AG09319 (cell line): ENCODE results near the gene SND1.

Source experiments
- DNase-seq: peaks from one replicate; pipeline ENCODE4 v3.0.0-alpha.2; 2010; ENCODE audit warnings: low read depth; ENCODE audit errors: extremely low read depth
- CTCF ChIP-seq: IDR thresholded peaks from 2 replicates; pipeline ENCODE4 v1.5.1; 2011; ENCODE audit warnings: low read depth, mild to moderate bottlenecking, inconsistent platforms, low read length, moderate library complexity

Gene SND1

GRCh38 chr7:127912901-127913300 is 260.9 kb downstream of the SND1 start:
- DNase-seq, result no peak
- no peak for TF ChIP-seq CTCF

DNA sequence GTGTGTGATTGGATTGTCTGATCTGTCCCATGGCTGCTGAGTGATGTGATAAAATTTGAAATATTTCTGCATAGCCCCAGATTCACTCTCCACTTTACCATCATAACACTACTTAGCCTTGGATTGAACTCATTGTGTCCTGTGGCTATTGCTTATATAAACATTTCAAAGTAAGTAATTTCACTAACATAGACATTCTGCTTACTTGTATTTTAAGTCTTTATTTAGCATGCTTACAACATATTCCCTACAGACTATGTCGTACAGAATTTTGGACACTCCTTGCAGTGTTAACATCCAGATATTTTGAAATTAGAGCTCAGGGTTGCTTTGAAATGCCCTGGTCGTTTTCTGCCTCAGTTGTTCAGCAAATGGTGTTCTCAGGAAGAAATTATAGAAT is 261.7 kb downstream of the SND1 start:
- no peak for DNase-seq
- TF ChIP-seq CTCF, result no peak

GRCh38 chr7:127914693-127915092 is 262.7 kb downstream of the SND1 start:
- TF ChIP-seq CTCF, result no peak
- DNase-seq, result no peak

- no peak for DNase-seq
- TF ChIP-seq CTCF, result no peak
Observed at GRCh38 chr7:127916735-127917134, 264.7 kb downstream of the SND1 start.

- DNase-seq, result no peak
- no peak for TF ChIP-seq CTCF
Observed at GRCh38 chr7:127918130-127918529, 266.1 kb downstream of the SND1 start.

GRCh38 chr7:127920787-127921438 is 268.9 kb downstream of the SND1 start:
- no peak for TF ChIP-seq CTCF
- no peak for DNase-seq

DNA sequence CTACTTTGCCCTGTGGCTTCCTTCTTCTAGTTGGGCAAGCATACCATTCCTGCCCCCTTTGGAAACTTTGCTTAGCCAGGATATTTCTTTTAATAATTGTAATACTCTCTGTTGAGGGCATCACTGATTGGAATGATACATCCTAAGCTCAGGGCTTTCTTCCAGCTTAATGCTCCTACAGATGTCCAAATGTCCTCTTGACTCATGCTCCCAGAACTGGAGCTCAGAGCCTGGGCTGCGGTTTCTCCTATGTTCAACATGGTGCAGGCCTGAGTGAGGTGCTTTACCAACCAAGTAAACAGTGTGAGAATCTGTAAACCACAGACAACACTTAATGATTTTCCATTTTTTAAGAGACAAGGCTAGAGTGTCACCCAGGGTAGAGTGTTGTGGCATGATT is 270.7 kb downstream of the SND1 start:
- no peak for TF ChIP-seq CTCF
- DNase-seq, result no peak
